Thyroid gland (tissue), 4 donors: Measurements from ENCODE around the gene PPM1L.

Experiments
- CTCF ChIP-seq, 6 experiments: fragments of 200-600 bp in 3 of 6; fragments of 450-650 bp in 3 of 6; sonication (generic) in 3 of 6; IDR thresholded peaks; one replicate each; pipeline ENCODE4 v1.5.1; 2016 to 2019; ENCODE audit warnings: antibody characterized with exemption in 6 of 6, mild to moderate bottlenecking in 2 of 6, inconsistent platforms in 1 of 6, moderate library complexity in 1 of 6
- POLR2A ChIP-seq, 2 donors: fragments of 450-650 bp; IDR thresholded peaks; one replicate each; pipeline ENCODE4 v1.6.1; 2017; ENCODE audit warnings: antibody characterized with exemption in 2 of 2, mild to moderate bottlenecking in 2 of 2, moderate library complexity in 1 of 2

- TF ChIP-seq CTCF (IDR thresholded peaks at IDR 0.05): no peak
- peak in 1 of 2 donors; percentile 42 for TF ChIP-seq POLR2A (IDR thresholded peaks at IDR 0.05)
These were observed 45.5 kb downstream of the PPM1L start for GRCh38 chr3:160801386-160802118.
